Sigmoid colon (tissue), 4 donors: ENCODE data around the gene SLC35A2.

ENCODE experiments used
- CTCF ChIP-seq, 4 experiments: fragments of 450-650 bp in 3 of 4; fragments of 200-600 bp in 1 of 4; IDR thresholded peaks; one replicate each; pipeline ENCODE4 v1.5.1; 2016 to 2019; ENCODE audit warnings: antibody characterized with exemption in 4 of 4, mild to moderate bottlenecking in 3 of 4, moderate library complexity in 2 of 4
- EP300 ChIP-seq, 4 donors: sonication (generic); formaldehyde crosslinking; IDR thresholded peaks; one replicate each; pipeline ENCODE4 v1.6.1; 2017; ENCODE audit warnings: antibody characterized with exemption in 4 of 4
- POLR2A ChIP-seq, 2 donors: fragments of 450-650 bp; IDR thresholded peaks; one replicate each; pipeline ENCODE4 v1.6.1; 2016; ENCODE audit warnings: antibody characterized with exemption in 2 of 2, mild to moderate bottlenecking in 2 of 2, moderate library complexity in 2 of 2
- POLR2AphosphoS5 ChIP-seq, 4 donors: sonication (generic); formaldehyde crosslinking; IDR thresholded peaks; one replicate each; pipeline ENCODE4 v1.6.1; 2017; ENCODE audit warnings: antibody characterized with exemption in 4 of 4

GRCh38 chrX:48892896-48893295 is 18.6 kb downstream of the SLC35A2 start:
- TF ChIP-seq POLR2AphosphoS5 (IDR thresholded peaks at IDR 0.05), result no peak
- TF ChIP-seq CTCF (IDR thresholded peaks at IDR 0.05), result no peak
- TF ChIP-seq POLR2A (IDR thresholded peaks at IDR 0.05), result no peak
- TF ChIP-seq EP300 (IDR thresholded peaks at IDR 0.05), result no peak
